ENCODE results near the gene BOLA3.
"Not testable (repeated sequence)": the region's sequence is repeated elsewhere in the genome, so short reads cannot be mapped to it uniquely, and the experiment has no call there.

Gene BOLA3, protein sequence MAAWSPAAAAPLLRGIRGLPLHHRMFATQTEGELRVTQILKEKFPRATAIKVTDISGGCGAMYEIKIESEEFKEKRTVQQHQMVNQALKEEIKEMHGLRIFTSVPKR

DNA sequence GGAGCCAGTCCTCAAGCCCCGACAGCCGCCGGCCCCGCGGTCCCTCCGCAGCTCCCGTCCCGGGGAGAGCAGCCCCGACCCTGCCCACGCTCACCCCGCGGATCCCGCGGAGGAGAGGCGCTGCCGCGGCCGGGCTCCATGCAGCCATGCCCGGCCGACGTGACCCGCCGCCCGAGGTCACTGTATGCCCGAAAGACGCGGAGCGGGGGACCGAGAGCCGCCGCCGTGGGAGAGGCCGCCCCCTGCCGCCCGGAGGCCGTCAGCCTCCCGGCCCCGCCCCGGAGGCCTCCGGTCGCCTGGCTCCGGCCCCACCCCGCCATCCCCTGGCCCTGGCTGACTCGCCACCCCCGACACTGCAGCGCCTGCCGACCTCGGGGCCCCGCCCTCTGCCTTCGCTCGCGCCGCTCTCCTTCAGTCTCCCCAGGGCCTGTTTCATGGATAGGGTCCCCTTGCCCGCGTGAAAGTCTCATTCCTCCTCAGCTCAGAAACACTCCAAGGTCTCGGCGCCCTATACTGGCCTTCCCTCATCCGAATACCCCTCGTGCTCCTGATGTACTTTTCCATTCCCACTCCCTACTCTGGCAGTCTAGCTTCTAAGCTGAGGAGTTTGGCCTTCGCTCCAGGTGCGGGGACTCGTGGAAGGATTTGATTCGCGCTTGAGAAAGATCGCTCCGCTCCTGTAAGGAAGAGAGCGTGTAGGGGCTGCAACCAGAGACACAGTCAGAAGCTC lies at the start of gene BOLA3:
Gene BOLA3, minus strand, starts transcription at position 186 of the 730 bp plus-strand sequence. Its CDS starts 38 bp downstream, at position 148.
- DNase-seq (ENCODE audit: low spot score), result peak; percentile 82

DNA sequence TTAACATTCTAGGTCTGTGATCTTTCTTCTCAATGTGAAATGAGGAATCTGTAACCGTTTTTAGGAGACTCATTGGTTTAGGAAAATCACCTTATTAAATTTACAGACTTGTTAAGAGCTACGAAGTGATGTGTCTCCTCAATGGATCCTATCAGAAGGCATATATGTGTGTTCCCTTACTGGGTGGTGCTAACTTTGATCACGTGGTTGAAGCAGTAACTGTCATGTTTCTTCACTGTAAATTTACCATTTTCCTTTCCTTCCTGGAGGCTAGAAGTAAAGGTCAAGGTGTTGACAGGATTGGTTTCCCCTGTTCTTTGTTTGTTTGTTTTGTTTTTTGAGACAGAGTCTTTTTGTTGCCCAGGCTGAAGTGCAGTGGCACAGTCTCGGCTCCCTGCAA lies 49.3 kb upstream of the BOLA3 start:
- DNase-seq (ENCODE audit: low spot score), result no peak

DNA sequence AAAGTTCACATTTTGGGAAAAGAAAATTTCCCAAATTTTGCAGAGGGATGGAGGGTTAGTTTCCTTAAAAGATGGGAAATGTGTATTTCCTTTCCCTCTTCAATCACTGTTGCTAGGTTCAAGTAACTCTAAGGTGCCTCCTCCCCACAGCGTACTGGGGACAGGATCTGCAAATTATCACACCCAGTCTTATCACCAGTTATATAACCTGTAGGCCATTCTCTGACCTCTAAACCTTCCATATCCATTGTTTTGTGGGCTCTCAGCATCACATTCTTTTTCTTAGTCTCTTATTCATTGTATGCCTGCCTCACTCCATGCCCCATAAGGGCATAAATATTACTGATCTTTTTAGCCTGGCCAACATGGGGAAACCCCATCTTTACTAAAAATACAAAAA lies 47.1 kb upstream of the BOLA3 start:
- no peak for DNase-seq (ENCODE audit: low spot score)

DNA sequence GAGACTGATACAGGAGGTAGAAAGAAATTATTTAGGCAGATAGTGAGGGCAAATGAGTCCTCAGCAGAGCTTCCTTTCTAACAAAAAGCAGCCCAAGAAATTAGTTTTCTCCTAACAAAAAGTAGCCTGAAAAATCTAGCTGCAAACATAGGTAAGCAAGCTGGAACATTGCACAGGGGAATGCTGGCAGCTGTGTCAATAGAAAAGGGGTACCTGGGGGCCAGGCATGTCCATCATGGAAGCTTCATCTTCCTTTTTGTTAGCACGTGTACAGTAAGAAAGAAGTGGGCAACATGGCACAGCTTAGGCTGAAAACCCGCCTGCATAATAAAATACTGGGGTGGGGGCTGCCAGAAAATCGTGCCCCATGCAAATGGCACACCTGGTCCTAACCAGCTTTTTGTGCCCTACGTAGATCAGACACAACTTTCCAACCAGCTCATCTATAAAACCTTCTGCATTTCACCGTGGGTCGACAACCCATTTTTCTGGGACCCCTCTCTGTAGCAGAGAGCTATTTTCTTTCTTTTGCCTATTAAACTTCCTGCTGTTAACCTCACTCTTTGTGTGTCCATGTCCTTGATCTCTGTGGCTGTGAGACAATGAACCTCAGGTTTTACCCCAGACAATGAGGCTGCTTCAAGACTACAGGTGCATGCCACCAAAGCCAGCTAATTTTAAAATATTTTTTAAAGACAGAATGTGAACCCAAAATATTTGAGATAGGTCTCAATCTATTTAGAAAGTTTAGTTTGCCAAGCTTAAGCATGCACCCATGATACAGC lies 44.1 kb upstream of the BOLA3 start:
- DNase-seq (ENCODE audit: low spot score), result no peak

DNA sequence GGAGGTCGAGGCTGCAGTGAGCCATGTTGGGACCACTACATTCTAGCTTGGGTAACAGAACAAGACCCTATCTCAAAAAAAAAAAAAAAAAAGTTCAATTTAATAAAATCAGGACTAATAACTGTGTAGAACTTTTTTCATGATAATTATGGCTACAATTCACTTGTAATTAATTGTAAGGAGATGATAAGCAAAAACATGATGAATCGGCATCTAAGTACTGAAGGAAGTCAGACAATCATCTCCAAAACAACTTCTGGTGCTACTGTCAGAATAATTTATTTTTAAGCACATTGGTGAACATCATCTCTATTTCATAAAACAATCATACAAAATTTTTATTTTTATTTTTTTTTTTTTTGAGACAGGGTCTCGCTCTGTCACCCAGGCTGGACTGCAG lies 41.0 kb upstream of the BOLA3 start:
- DNase-seq (ENCODE audit: low spot score), result no peak

DNA sequence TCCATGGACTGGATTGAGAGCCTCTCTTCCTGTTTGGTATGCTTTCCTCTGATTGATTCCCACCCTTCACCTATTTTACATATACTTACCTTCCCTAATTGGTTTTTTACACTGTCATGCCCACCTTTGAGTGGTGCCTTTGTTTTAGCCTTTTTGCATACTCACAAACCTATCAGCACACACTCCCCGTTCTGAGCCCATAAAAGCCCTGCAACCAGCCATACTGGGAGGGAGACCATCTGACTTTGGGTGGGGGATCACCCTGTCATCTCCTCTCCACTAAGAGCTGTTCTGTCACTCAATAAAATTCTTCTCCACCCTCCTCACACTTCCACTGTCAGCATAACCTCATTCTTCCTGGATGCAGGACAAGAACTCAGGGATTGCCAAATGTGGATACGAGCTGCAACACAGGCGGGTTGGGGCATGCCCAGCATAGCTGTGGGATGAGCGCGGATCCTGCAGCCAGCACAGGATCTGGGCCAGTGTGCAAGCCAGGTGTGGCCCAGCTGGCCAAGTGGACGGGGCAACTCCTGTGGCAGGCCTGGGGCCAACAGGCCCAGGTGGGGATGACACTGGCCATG lies 40.4 kb upstream of the BOLA3 start:
- DNase-seq (ENCODE audit: low spot score), result no peak

- DNase-seq (ENCODE audit: low spot score), result not testable (repeated sequence)
These were observed 39.0 kb upstream of the BOLA3 start for GRCh38 chr2:74186706-74187105.

GRCh38 chr2:74186038-74186437 lies 38.3 kb upstream of the BOLA3 start:
- peak; percentile 34 for DNase-seq (ENCODE audit: low spot score)

DNA sequence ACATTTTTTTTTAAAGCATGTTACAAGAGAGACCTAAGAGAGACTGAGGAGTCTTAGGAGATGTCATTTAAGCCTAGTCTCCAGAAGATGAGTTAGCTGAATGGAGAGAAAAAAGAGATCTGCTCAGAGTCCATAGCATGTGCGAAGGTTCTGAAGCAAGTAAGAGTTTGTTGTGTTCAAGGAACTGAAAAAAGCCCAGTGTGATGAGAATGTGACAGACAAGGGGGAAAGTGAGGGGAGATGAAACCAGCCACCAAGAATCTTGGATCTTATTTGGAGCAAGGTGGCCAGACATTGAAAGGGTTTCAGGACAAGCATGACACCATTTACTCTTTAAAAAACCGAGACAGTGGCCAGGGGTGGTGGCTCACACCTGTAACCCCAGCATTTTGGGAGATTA lies 36.2 kb upstream of the BOLA3 start:
- no peak for DNase-seq (ENCODE audit: low spot score)

GRCh38 chr2:74181739-74182138 lies 34.0 kb upstream of the BOLA3 start:
- peak; percentile 44 for DNase-seq (ENCODE audit: low spot score)

DNA sequence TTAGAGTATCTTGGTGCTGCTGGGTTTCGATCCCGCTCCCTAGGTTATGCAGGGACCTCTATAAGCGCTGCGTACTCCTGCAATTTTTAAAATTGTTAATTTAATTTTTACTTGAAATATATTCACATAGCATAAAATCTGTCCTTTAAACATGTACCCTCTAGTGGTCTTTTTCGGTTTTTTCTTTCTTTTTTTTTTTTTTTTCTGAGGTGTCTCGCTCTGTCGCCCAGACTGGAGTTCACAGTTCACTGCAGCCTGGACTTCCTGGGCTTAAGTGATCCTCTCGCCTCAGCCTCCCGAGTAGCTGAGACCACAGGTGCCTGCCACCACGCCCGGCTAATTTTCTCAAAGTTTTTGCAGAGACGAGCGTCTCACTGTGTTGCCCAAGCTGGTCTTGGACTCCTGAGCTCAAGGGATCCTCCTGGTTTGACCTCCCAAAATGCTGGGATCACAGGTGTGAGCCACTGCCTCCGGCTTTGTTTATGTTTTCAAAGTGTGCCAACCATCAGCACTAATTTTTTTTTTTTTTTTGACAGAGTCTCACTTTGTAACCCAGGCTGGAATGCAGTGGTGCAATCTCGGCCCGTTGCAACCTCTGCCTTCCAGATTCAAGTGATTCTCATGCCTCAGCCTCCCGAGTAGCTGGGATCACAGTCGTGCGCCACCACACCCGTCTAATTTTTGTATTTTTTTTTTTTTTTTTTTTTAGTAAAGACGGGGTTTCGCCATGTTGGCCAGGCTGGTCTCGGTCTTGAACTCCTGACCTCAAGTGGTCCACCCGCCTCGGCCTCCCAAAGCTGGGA lies 31.6 kb upstream of the BOLA3 start:
- DNase-seq (ENCODE audit: low spot score), result no peak

GRCh38 chr2:74178211-74179062 lies 30.7 kb upstream of the BOLA3 start, which contains the start of gene MOB1A:
Gene MOB1A, minus strand, starts transcription at chr2:74178879. Its CDS starts 205 bp downstream, at chr2:74178674.
- peak; percentile 98 for DNase-seq (ENCODE audit: low spot score)

DNA sequence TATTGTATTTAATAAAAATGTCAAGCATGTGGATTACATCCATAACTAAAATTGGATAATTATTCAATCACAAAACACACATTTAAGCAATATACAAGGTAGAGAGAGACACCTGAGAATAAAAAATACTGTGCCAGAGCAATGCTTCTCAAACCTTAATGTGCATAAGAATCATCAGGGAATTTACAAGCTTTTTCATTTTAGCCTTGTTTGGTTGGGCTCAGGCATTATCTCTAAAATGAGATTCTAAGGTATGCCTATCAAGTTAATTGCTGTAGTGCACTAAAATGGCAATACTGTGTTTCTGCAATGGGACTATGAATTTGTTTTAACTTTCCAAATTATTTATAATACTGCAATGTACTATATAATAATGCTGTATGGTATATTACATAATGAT lies 30.0 kb upstream of the BOLA3 start:
- no peak for DNase-seq (ENCODE audit: low spot score)

DNA sequence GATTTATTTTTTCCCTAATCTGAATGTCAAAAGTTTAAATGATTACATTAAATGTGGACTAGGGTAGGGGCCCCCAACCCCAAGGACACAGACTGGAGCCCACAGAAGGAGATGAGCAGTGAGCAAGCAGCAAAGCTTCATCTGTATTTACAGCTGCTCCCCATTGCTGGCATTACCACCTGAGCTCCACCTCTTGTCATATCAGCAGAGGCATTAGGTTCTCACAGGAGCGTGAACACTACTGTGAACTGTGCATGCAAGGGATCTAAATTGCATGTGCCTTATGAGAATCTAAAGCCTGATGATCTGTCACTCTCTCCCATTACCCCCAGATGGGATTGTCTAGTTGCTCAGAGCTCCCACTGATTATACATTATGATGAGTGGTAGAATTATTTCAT lies 27.2 kb upstream of the BOLA3 start:
- DNase-seq (ENCODE audit: low spot score), result no peak

DNA sequence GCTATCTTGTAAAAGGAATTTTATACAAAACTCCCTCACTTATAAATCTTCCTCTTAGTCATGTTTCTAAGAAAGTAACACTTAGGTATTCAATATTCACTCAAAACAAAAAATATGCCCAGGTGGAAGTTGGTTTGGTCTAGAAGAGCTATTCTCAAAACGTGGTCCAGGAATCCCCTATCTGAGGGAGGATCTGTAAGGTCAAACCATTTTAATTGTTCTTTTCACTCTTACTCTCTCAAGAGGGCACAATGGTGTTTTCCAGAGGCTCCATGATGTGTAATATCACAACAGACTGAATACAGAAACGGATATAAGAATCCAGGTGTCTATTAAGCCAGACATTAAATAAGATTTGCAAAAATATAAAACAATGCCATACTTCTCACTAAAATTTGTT lies 21.0 kb upstream of the BOLA3 start:
- DNase-seq (ENCODE audit: low spot score), result no peak

GRCh38 chr2:74164761-74165160 lies 17.0 kb upstream of the BOLA3 start:
- DNase-seq (ENCODE audit: low spot score), result no peak

- no peak for DNase-seq (ENCODE audit: low spot score)
These were observed 15.2 kb upstream of the BOLA3 start for GRCh38 chr2:74162951-74163350.

GRCh38 chr2:74155830-74156229 lies 8.1 kb upstream of the BOLA3 start:
- no peak for DNase-seq (ENCODE audit: low spot score)

GRCh38 chr2:74152954-74153353 lies 5.2 kb upstream of the BOLA3 start:
- DNase-seq (ENCODE audit: low spot score), result no peak

GRCh38 chr2:74149570-74150319 lies 2.0 kb upstream of the BOLA3 start:
- DNase-seq (ENCODE audit: low spot score), result no peak

GRCh38 chr2:74149247-74149525 lies 1.5 kb upstream of the BOLA3 start:
- DNase-seq (ENCODE audit: low spot score), result no peak
